ENCODE measurements around the gene DEXI.
"Not testable (repeated sequence)": the region's sequence is repeated elsewhere in the genome, so short reads cannot be mapped to it uniquely, and the experiment has no call there.

DNA sequence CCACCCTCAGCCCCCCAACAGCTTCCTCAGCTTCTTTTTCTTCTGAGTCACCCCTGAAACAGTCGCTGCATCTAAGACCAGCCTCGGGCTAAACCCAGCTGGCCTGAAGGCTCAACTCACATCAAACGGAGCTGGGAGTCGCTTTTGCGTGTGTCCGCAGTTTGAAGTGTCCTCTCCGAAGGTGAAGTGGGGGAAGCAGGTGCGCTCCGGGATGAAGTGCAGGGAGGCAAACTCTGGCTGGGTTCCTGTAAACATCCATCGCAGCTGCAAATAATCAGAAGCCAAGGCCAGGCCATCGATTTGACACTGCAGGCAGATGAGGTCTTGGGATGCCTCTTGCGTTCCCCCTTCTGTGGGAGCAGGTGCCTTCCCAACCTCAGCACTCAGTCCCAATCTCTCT lies 13.2 kb downstream of the DEXI start:
- not testable (repeated sequence) for TF ChIP-seq EP300 (conservative IDR thresholded peaks at IDR 0.05; ENCODE audit: poor library complexity, severe bottlenecking); EZH2 (IDR thresholded peaks at IDR 0.05; ENCODE audit: borderline replicate concordance, insufficient read depth, low read length, poor library complexity, severe bottlenecking); REST (IDR thresholded peaks at IDR 0.05; ENCODE audit: borderline replicate concordance)
- TF ChIP-seq, protein P1, sequence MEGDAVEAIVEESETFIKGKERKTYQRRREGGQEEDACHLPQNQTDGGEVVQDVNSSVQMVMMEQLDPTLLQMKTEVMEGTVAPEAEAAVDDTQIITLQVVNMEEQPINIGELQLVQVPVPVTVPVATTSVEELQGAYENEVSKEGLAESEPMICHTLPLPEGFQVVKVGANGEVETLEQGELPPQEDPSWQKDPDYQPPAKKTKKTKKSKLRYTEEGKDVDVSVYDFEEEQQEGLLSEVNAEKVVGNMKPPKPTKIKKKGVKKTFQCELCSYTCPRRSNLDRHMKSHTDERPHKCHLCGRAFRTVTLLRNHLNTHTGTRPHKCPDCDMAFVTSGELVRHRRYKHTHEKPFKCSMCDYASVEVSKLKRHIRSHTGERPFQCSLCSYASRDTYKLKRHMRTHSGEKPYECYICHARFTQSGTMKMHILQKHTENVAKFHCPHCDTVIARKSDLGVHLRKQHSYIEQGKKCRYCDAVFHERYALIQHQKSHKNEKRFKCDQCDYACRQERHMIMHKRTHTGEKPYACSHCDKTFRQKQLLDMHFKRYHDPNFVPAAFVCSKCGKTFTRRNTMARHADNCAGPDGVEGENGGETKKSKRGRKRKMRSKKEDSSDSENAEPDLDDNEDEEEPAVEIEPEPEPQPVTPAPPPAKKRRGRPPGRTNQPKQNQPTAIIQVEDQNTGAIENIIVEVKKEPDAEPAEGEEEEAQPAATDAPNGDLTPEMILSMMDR (IDR thresholded peaks at IDR 0.05; ENCODE audit: poor library complexity, severe bottlenecking), result not testable (repeated sequence)

Measured in neural cell (in vitro differentiated cells).